ENCODE results near the gene SRCAP. TPM values are rescaled to one million over a fixed set of nuclear protein-coding genes. Genes with fewer than 3 reads are reported as not detected.

SRCAP gene
- total and polyA plus RNA-seq, 2 experiments from 2014 or later, result 15.3 to 33.6 TPM

DNA sequence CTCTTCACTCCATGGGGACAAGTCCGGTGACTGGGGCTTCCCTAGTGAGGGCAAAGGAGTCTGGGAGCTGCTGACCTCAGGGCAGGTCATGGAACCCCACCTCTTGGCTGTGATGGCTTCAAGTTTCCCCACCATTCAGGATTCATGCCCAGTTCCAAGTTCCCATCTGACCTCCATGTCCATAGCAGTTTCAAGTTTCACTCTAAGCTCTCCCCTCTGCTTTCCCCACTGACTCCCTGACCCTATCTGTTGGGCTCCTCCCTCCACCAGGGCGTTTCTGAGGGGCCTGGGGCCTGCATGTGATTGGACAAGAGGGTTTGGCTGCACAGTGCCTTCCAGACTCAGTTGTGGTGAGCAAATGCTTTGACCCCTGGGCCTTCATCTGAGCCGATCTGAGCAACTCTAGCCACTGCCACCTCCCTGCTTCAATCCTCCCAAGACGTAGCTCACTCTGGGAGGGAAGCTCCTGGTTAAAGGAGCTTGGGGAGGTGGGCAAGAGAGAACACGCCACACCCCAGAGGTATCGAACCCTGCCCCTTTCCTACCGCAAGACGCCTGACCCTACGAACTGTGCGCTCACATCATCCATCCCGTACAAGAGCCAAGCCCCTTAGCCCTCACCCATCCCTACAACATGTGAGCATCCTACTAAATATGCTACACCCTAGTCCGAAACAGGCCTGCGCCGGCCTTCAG lies 79.7 kb downstream of the SRCAP start:
- no peak overlapping the region for H3K27ac ChIP-seq
- WGBS (ENCODE audit: low lambda C conversion rate, missing lambda C conversion rate), result 85% methylated on average over 14 of the region's 14 CpGs
- DNase-seq (ENCODE audit: low spot score), result no peak

DNA sequence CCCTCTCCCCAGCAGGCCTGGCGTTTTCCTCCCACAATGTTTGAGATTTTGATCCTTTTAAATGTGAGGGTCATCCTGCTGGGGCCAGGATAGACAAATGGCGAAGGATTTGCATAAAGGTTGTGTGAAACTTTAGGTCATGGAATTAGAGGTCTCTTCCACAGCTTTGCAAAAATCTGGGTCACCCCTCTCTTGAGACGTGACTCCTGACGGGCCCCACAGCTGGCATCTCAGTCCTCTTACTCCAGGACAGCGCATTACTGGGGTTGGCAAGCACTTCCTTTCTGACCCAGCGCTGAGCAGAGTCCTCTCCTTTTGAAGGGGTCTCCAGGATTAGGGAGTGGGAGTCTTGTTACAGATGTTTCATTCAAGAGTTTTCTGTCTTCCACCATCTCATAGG lies 80.6 kb downstream of the SRCAP start:
- Histone ChIP-seq H3K4me2 (no peak overlapping the region), H2AFZ (no peak overlapping the region), H3K9me3 (ENCODE audit: low read depth) (no peaks in the 10 kb centered on the region), H3K9me2 (replicated peaks; ENCODE audit: insufficient read depth) (no peaks in the 10 kb centered on the region), H3K27me3 (no peaks in the 10 kb centered on the region), H3K79me2 (peaks cover 30% of the 10 kb centered on the region), H3K27ac (no peak overlapping the region), H3K4me3 (no peak overlapping the region), H3K36me3 (replicated peaks; ENCODE audit: insufficient read depth, low read depth) (no peaks in the 10 kb centered on the region), H3K4me1 (ENCODE audit: insufficient read depth) (peaks cover 19% of the 10 kb centered on the region), H4K20me1 (ENCODE audit: insufficient read depth, poor library complexity, severe bottlenecking) (peaks cover under 1% of the 10 kb centered on the region)
- WGBS (ENCODE audit: low lambda C conversion rate, missing lambda C conversion rate), result 95% methylated on average over 6 of the region's 6 CpGs
- TF ChIP-seq EZH2 (IDR thresholded peaks at IDR 0.05; ENCODE audit: borderline replicate concordance) (no peak), EZH2phosphoT487 (IDR thresholded peaks at IDR 0.05; ENCODE audit: low read depth, severe bottlenecking, unreplicated experiment) (no peak)
- TF ChIP-seq, protein P1, sequence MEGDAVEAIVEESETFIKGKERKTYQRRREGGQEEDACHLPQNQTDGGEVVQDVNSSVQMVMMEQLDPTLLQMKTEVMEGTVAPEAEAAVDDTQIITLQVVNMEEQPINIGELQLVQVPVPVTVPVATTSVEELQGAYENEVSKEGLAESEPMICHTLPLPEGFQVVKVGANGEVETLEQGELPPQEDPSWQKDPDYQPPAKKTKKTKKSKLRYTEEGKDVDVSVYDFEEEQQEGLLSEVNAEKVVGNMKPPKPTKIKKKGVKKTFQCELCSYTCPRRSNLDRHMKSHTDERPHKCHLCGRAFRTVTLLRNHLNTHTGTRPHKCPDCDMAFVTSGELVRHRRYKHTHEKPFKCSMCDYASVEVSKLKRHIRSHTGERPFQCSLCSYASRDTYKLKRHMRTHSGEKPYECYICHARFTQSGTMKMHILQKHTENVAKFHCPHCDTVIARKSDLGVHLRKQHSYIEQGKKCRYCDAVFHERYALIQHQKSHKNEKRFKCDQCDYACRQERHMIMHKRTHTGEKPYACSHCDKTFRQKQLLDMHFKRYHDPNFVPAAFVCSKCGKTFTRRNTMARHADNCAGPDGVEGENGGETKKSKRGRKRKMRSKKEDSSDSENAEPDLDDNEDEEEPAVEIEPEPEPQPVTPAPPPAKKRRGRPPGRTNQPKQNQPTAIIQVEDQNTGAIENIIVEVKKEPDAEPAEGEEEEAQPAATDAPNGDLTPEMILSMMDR (IDR thresholded peaks at IDR 0.05; ENCODE audit: poor library complexity), result no peak
- no peak for DNase-seq (ENCODE audit: low spot score)

More for the DNA sequence above, 79.7 kb downstream of the SRCAP start:
- Histone ChIP-seq H3K36me3 (replicated peaks; ENCODE audit: insufficient read depth, low read depth) (no peaks in the 10 kb centered on the region), H3K9me3 (ENCODE audit: low read depth) (no peaks in the 10 kb centered on the region), H2AFZ (no peak overlapping the region), H3K4me3 (no peak overlapping the region), H3K9me2 (replicated peaks; ENCODE audit: insufficient read depth) (no peaks in the 10 kb centered on the region), H3K4me1 (ENCODE audit: insufficient read depth) (peaks cover 19% of the 10 kb centered on the region), H3K79me2 (peaks cover 26% of the 10 kb centered on the region), H3K4me2 (no peak overlapping the region), H4K20me1 (ENCODE audit: insufficient read depth, poor library complexity, severe bottlenecking) (no peaks in the 10 kb centered on the region), H3K27me3 (no peaks in the 10 kb centered on the region)
- no peak for TF ChIP-seq EZH2 (IDR thresholded peaks at IDR 0.05; ENCODE audit: borderline replicate concordance)

DNA sequence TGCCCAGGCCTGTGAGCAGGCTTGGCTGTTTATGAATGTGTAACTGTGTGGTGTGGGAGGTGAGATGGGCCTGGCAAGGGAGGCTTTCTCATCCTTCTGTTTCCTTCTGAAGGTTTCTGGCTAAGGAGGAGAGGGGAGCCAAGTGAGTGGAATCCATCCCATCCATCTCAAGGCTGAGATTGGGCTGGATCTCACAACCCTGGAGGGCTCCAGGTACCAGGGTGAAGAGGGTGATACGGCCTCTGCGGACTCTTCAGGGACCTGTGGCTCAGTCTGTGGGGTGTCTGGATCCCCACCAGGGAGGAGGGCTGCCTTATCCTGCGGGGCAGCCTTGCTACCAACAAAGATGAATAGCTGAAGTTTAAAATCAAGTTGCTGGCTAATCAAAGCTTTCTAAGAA lies 81.0 kb downstream of the SRCAP start:
- H3K4me1 ChIP-seq (ENCODE audit: insufficient read depth), result peaks cover 17% of the 10 kb centered on the region
- no peak for TF ChIP-seq EZH2 (IDR thresholded peaks at IDR 0.05; ENCODE audit: borderline replicate concordance)
- TF ChIP-seq, protein P1 (IDR thresholded peaks at IDR 0.05; ENCODE audit: poor library complexity), result no peak
- peaks cover 3% of the 10 kb centered on the region for H4K20me1 ChIP-seq (ENCODE audit: insufficient read depth, poor library complexity, severe bottlenecking)
- 97% methylated on average over 3 of the region's 3 CpGs for WGBS (ENCODE audit: low lambda C conversion rate, missing lambda C conversion rate)
- no peak overlapping the region for H3K4me2 ChIP-seq
- H3K79me2 ChIP-seq, result peaks cover 34% of the 10 kb centered on the region
- H3K9me3 ChIP-seq (ENCODE audit: low read depth), result no peaks in the 10 kb centered on the region
- H3K9me2 ChIP-seq (replicated peaks; ENCODE audit: insufficient read depth), result no peaks in the 10 kb centered on the region
- H3K36me3 ChIP-seq (replicated peaks; ENCODE audit: insufficient read depth, low read depth), result no peaks in the 10 kb centered on the region
- H3K27ac ChIP-seq, result no peak overlapping the region
- no peaks in the 10 kb centered on the region for H3K27me3 ChIP-seq
- no peak for DNase-seq (ENCODE audit: low spot score)
- H3K4me3 ChIP-seq, result no peak overlapping the region
- no peak overlapping the region for H2AFZ ChIP-seq

DNA sequence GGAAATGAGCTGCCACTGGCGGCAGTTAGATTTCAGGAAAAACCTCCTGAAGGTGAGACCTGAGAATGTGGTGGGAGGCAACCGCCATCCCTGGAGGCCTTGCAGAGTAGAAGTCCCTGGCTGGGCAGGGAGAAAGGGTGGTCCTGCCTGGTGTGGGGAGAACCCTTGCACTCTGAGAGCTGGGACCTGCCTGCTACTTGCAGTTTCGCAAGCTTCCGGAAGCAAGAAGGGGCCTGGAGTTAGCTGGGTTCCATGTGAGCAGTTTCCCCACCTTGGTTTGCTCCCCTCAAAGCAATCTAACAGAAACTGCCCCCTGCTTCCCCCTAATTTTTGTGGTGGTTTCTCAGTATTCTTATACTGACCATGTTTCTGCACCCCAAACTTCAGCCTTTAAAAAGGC lies 81.6 kb downstream of the SRCAP start:
- Histone ChIP-seq H3K27ac (no peak overlapping the region), H3K4me3 (no peak overlapping the region), H3K9me3 (ENCODE audit: low read depth) (no peaks in the 10 kb centered on the region), H3K4me1 (ENCODE audit: insufficient read depth) (peaks cover 18% of the 10 kb centered on the region), H3K27me3 (no peaks in the 10 kb centered on the region), H3K36me3 (replicated peaks; ENCODE audit: insufficient read depth, low read depth) (no peaks in the 10 kb centered on the region), H3K4me2 (no peak overlapping the region), H4K20me1 (ENCODE audit: insufficient read depth, poor library complexity, severe bottlenecking) (peaks cover 5% of the 10 kb centered on the region), H3K9me2 (replicated peaks; ENCODE audit: insufficient read depth) (no peaks in the 10 kb centered on the region), H2AFZ (no peak overlapping the region), H3K79me2 (peaks cover 40% of the 10 kb centered on the region)
- 95% methylated on average over 4 of the region's 4 CpGs for WGBS (ENCODE audit: low lambda C conversion rate, missing lambda C conversion rate)
- no peak for DNase-seq (ENCODE audit: low spot score)
- no peak for TF ChIP-seq EZH2phosphoT487 (IDR thresholded peaks at IDR 0.05; ENCODE audit: low read depth, severe bottlenecking, unreplicated experiment)
- TF ChIP-seq, protein P1 (IDR thresholded peaks at IDR 0.05; ENCODE audit: poor library complexity), result no peak

Data from hepatocyte (in vitro differentiated cells).